Endothelial cell (in vitro differentiated cells): ENCODE data around the gene RHOF. TPM values are rescaled to one million over a fixed set of nuclear protein-coding genes. Genes with fewer than 3 reads are reported as not detected.
"Not testable (repeated sequence)": the region's sequence is repeated elsewhere in the genome, so short reads cannot be mapped to it uniquely, and the experiment has no call there.

Experiments used
- DNase-seq: peaks from one replicate; pipeline ENCODE4 v3.0.0; 2021; ENCODE audit warnings: low spot score
- H3K27ac Mint-ChIP-seq: one replicate; pipeline ENCODE4 v1.8.0; 2021; ENCODE audit warnings: mixed read lengths, inconsistent platforms; ENCODE audit not compliant: unreplicated experiment
- H3K27me3 Mint-ChIP-seq: one replicate; pipeline ENCODE4 v1.8.0; 2021; ENCODE audit warnings: mild to moderate bottlenecking, moderate library complexity, mixed read lengths, inconsistent platforms; ENCODE audit not compliant: unreplicated experiment
- H3K36me3 Mint-ChIP-seq: one replicate; pipeline ENCODE4 v1.8.0; 2021; ENCODE audit warnings: mild to moderate bottlenecking, low read depth, mixed read lengths, inconsistent platforms; ENCODE audit not compliant: unreplicated experiment
- H3K4me1 Mint-ChIP-seq: one replicate; pipeline ENCODE4 v1.8.0; 2021; ENCODE audit warnings: mild to moderate bottlenecking, mixed read lengths, inconsistent platforms; ENCODE audit not compliant: unreplicated experiment
- H3K4me3 Mint-ChIP-seq: one replicate; pipeline ENCODE4 v1.8.0; 2021; ENCODE audit warnings: mild to moderate bottlenecking, mixed read lengths, inconsistent platforms; ENCODE audit not compliant: unreplicated experiment
- H3K9me3 Mint-ChIP-seq: one replicate; pipeline ENCODE4 v1.8.0; 2021; ENCODE audit warnings: mixed read lengths, inconsistent platforms; ENCODE audit not compliant: unreplicated experiment
- total RNA-seq: library from RNA; stranded (reverse); fragmentation: NEBNext Ultra II Directional; extraction: Animal tissue kit (Norgen Biotek cat#: 25700); gene quantifications from one replicate; pipeline ENCODE4 v1.2.1, GENCODE V29; 2021; ENCODE audit not compliant: unreplicated experiment
- TF ChIP-seq, protein P1 (sequence below): fragments of 200-600 bp; sonication (generic); IDR thresholded peaks from one replicate; pipeline ENCODE4 v1.5.0; 2021; ENCODE audit warnings: antibody characterized with exemption; ENCODE audit not compliant: unreplicated experiment

Gene RHOF
- total RNA-seq, 1 donor from 2014 or later, result 25.7 TPM

DNA sequence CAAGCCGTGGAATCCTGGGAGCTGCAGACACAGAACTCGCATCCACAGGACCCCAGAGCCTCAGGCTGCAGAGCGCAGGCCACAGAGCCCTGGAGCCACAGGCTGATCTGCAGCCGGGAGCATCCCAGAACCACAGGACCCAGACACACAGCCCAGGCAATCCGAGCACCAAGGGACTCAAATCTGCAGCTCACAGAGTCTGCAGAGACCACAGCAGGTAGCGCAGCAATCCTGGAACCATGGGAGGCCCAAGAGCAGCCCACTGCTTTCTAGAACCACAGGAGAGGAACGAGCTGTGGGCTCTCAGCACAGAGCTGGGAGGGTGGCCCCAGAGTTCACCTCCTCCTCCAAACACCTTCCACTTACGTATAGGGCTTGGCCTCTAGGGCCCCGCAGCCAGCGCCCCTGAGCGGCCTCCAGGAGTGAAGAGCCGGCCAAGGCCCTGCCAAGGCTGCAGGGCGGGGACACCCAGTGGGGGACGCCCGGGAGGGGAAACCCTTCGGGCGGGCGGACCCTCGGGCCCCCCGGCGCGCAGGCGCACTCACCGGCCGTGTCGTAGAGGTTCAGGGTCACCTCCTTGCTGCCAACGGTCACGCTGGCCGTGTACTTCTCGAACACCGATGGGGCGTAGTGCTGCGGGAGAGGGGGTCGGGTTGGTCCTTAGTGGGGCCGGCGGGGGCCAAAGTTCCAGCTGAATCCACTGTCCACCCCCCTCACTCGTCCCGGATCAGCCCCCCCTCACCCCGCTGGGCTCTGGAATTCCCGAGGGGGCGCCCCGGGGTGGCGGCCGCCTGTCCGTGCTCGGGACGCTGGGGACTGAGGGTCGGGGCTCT, 665 bp downstream of the RHOF start:
- DNase-seq, result no peak
- H3K4me1 Mint-ChIP-seq, result peaks cover 36% of the 10 kb centered on the region
- peak overlapping the region; percentile 44 for H3K4me3 Mint-ChIP-seq
- H3K27me3 Mint-ChIP-seq, result peaks cover 23% of the 10 kb centered on the region
- TF ChIP-seq, protein P1, sequence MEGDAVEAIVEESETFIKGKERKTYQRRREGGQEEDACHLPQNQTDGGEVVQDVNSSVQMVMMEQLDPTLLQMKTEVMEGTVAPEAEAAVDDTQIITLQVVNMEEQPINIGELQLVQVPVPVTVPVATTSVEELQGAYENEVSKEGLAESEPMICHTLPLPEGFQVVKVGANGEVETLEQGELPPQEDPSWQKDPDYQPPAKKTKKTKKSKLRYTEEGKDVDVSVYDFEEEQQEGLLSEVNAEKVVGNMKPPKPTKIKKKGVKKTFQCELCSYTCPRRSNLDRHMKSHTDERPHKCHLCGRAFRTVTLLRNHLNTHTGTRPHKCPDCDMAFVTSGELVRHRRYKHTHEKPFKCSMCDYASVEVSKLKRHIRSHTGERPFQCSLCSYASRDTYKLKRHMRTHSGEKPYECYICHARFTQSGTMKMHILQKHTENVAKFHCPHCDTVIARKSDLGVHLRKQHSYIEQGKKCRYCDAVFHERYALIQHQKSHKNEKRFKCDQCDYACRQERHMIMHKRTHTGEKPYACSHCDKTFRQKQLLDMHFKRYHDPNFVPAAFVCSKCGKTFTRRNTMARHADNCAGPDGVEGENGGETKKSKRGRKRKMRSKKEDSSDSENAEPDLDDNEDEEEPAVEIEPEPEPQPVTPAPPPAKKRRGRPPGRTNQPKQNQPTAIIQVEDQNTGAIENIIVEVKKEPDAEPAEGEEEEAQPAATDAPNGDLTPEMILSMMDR, result no peak
- no peaks in the 10 kb centered on the region for H3K9me3 Mint-ChIP-seq
- H3K36me3 Mint-ChIP-seq, result peaks cover 8% of the 10 kb centered on the region
- H3K27ac Mint-ChIP-seq, result no peak overlapping the region

DNA sequence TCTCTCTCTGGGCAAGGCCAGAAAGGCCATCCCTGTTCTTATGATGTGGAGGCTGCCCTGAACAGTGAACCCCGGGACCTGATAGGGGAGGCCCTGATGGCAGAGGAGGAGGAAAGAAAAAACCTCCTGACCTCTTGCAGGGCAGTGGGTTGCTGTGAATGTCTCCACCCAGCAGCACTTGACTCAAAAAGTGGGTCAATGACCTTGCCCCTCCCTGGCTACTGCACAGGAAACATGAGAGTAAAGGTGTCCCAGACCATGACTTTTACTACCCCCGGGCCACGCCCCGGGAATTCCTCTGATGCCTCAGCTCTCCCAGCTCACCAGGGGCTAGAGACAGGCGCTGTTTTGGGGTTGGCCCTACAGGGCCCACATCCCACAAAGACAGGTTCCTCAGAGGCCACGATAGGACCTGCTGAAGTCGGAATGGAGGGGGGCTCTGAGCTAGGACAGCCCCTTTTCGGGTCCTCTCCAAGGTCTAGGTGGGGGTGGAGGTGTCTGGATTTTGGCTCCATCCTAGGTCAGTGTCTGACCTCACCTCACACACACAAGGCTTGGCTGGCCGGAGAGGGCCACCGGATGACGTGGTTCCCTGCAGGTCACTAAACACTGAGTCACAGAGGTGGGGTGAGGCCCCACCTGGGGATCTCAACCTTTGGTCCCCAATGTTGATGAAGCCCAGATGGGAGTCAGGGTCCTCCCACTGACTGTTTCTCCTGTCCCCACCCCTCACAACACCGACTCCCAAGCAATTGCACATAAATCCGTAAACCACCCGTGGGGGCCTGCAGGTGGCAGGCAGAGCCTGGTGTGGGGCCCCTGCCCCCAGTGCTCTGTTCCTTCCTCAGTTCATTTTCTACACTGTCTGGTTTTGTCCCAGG, 1.6 kb downstream of the RHOF start:
- Mint-ChIP-seq H3K4me1 (peaks cover 31% of the 10 kb centered on the region), H3K27ac (no peak overlapping the region), H3K4me3 (peak overlapping the region; percentile 44), H3K27me3 (peaks cover 23% of the 10 kb centered on the region), H3K9me3 (no peaks in the 10 kb centered on the region), H3K36me3 (peaks cover 8% of the 10 kb centered on the region)
- TF ChIP-seq, protein P1, result no peak
- DNase-seq, result no peak

DNA sequence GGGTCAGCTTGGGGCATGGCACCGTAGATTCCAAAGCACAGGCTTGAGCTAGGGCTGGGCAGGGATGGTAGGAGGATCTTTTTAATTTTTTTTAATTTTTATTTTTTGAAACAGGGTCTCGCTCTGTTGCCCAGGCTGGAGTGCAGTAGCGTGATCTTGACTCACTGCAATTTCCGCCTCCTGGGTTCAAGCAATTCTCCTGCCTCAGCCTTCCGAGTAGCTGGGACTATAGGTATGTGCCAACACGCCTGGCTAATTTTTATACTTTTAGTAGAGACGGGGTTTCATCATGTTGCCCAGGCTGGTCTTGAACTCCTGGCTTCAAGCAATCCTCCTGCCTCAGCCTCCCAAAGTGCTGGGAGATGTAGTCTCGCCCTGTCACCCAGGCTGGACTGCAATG, 2.7 kb downstream of the RHOF start:
- H3K27me3 Mint-ChIP-seq, result peaks cover 23% of the 10 kb centered on the region
- H3K9me3 Mint-ChIP-seq, H3K27ac Mint-ChIP-seq, H3K4me3 Mint-ChIP-seq, DNase-seq, H3K36me3 Mint-ChIP-seq: not testable (repeated sequence)
- H3K4me1 Mint-ChIP-seq, result peaks cover 31% of the 10 kb centered on the region

DNA sequence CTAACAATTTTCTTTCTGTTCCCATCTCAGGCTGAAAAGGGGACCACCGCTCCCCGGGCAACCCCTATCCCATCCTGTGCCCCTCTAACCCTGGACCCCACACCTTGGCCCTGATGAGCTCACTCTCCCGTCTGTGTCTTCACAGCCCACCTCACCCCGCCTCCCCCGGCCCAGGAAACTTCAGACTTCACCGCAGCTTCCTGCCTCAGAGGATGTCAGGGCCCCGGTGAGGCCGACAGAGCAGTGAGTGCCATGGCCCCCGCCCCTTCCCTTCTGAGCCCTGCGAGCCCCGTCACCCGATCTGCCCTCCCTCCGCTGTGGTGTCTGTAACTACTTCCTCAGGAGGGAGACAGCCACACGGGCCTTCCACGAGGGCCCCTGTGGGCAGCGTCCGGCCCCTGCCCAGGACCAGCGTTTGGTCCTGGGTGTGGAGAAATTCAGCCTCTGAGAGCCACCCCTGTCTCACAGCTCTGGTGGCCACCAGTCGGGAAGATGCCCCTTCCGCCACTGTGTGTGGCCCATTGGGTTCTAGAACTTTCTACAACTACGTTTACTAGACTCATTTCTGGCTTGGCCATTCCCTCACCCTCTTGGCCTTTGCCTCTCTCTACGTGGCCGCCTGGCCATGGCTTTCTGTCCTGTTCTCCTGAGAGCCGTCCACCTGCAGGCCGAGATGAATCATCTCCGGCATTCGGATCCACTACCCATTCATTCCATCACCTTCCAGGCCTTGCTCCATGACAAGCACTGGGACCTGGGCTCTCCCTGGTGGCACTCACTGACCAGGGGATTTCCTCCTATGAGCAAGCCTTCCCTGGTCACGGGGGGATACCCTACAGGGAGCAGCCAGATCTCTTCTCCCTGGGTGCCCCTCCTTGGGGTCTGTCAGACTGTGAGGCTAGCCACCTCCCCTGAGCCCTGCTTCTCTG, 3.4 kb downstream of the RHOF start:
- Mint-ChIP-seq H3K4me3 (peak overlapping the region; percentile 76), H3K4me1 (peaks cover 26% of the 10 kb centered on the region), H3K27ac (peak overlapping the region; percentile 94), H3K27me3 (peaks cover 20% of the 10 kb centered on the region), H3K36me3 (peaks cover 5% of the 10 kb centered on the region), H3K9me3 (no peaks in the 10 kb centered on the region)
- TF ChIP-seq, protein P1, result no peak
- DNase-seq, result peak; percentile 70
